ENCODE data around the gene ALDH8A1.
"Not testable (repeated sequence)": the region's sequence is repeated elsewhere in the genome, so short reads cannot be mapped to it uniquely, and the experiment has no call there.

Gene ALDH8A1

GRCh38 chr6:134909701-134910592 lies 40.0 kb downstream of the ALDH8A1 start:
- ChIA-PET POLR2A (no interaction called here), CTCF (interaction anchor here (1.4 to 2.1 kb wide), 4 partner anchors 9 to 28 kb away, joined by 3 to 9 read pairs (median 6); no protein-coding TSS in a partner anchor)
- no peak for TF ChIP-seq CTCF (IDR thresholded peaks at IDR 0.05; ENCODE audit: control extremely low read depth, extremely low read depth, low read depth, missing control alignments)
- DNase-seq (ENCODE audit: extremely low spot score) = no peak

DNA sequence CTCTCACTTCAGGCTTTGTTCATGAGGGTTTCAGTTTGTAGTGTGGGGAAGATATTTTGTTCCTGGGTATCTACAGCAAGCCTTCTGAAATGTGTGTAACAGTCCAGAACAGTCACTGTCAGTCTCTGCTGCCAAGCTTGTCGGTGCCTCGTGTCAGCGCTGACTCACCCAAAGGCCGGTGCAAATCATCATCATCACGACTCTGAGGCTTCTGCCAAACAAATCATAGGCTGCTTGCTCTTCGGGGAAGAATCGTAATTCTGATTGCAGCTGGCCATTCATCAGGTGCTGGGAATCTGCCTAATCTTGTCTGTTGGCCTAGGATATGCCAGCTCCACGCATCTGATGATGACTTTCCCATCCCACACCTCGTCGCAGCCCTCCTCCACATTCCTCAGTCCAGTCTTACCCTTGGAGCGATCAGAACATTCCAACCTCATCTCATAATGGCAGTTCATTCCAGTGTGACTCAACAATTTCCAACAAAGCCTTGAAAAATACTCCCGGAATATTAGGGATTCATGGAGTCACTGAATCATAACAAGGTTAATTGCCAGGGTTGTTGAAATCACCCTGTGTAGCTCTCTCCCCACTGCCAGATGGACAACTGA lies 40.9 kb downstream of the ALDH8A1 start:
- ChIA-PET CTCF (interaction anchor here (1.4 to 2.1 kb wide), 4 partner anchors 10 to 27 kb away, joined by 3 to 9 read pairs (median 6); no protein-coding TSS in a partner anchor), POLR2A (no interaction called here)
- no peak for DNase-seq (ENCODE audit: extremely low spot score)
- no peak for TF ChIP-seq CTCF (IDR thresholded peaks at IDR 0.05; ENCODE audit: control extremely low read depth, extremely low read depth, low read depth, missing control alignments)

DNA sequence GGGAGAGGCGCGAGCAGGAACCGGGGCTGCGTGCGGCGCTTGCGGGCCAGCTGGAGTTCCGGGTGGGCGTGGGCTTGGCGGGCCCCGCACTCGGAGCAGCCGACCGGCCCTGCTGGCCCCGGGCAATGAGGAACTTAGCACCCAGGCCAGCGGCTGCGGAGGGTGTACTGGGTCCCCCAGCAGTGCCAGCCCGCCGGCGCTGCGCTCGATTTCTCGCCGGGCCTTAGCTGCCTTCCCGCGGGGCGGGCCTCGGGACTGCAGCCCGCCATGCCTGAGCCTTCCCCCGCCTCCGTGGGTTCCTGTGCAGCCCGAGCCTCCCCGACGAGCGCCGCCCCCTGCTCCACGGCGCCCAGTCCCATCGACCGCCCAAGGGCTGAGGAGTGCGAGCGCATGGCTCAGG lies 45.2 kb downstream of the ALDH8A1 start:
- DNase-seq (ENCODE audit: extremely low spot score); POLR2A ChIA-PET; CTCF ChIA-PET: not testable (repeated sequence)

- no peak for TF ChIP-seq CTCF (IDR thresholded peaks at IDR 0.05; ENCODE audit: control extremely low read depth, extremely low read depth, low read depth, missing control alignments)
- CTCF ChIA-PET = no interaction called here
- POLR2A ChIA-PET = no interaction called here
- no peak for DNase-seq (ENCODE audit: extremely low spot score)
These were observed 46.5 kb downstream of the ALDH8A1 start for GRCh38 chr6:134903448-134903847.

GRCh38 chr6:134902936-134903335 lies 47.0 kb downstream of the ALDH8A1 start:
- CTCF ChIA-PET = no interaction called here
- POLR2A ChIA-PET = no interaction called here
- DNase-seq (ENCODE audit: extremely low spot score) = no peak
- no peak for TF ChIP-seq CTCF (IDR thresholded peaks at IDR 0.05; ENCODE audit: control extremely low read depth, extremely low read depth, low read depth, missing control alignments)

DNA sequence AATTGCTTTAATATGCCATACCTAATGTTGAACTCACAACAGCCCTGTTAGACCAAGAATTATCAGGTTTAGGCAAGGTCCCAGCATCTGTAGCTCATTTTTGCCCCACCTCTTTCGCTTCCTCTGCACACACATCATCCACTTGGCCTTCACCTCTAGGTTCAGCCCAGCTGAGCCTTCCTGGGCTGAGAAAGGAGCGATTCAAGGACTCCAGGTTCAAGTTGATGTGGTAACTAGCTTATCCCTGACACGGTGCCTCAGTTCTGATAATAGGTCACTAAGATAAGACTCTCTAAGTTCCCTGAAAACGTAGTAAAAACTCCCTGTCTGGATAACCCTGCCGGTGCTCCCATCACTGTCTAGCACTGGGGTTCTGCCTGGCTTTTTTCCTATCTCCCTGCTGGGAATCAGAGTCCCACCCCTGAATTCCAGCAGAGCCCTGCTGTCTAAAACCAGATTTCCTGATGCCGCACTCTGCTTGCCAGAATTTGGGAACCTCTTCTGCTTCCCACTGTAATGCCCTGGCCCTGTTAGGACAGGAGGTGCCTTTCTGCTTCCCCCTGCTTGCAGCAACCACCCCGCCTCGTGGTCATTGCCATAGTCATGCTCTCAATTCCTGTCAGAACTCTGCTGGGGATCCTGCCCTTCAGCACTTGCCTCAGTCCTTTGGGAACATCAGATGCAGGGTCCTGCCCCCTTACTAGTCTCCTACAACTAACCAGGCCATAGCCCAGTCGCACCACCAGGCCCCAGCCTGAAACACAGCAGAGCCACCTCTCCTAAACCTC lies 47.6 kb downstream of the ALDH8A1 start:
- POLR2A ChIA-PET = no interaction called here
- DNase-seq (ENCODE audit: extremely low spot score) = no peak
- TF ChIP-seq CTCF (IDR thresholded peaks at IDR 0.05; ENCODE audit: control extremely low read depth, extremely low read depth, low read depth, missing control alignments) = no peak
- CTCF ChIA-PET = interaction anchor here (1.0 kb wide), 1 partner anchor 27 kb away, joined by 3 read pairs; no protein-coding TSS in a partner anchor
